ENCODE results near the gene EIF4B. TPM values are rescaled to one million over a fixed set of nuclear protein-coding genes. Genes with fewer than 3 reads are reported as not detected.

EIF4B gene
- total RNA-seq, 1 experiment from 2014 or later = 713 TPM

GRCh38 chr12:53079226-53080117, 73.2 kb downstream of the EIF4B start, which contains the start of gene SPRYD3:
SPRYD3 (minus strand) TSS chr12:53079390; CDS start chr12:53079333, 57 bp downstream.
- H4K5ac ChIP-seq (ENCODE audit: insufficient read length, low read depth, low read length) = no peak within 1 kb of the TSS
- H3K23me2 ChIP-seq (ENCODE audit: insufficient read length, low read depth, low read length, poor library complexity, severe bottlenecking) = no peaks in the 10 kb centered on the region
- H2AFZ ChIP-seq (ENCODE audit: low read length) = no peak within 1 kb of the TSS
- peak within 1 kb of the TSS; percentile 78 to 88 for H3K4me3 Mint-ChIP-seq
- DNase-seq = peak; percentile 100
- no peak within 1 kb of the TSS for H2BK5ac ChIP-seq (ENCODE audit: insufficient read length, low read length)
- H3K9ac ChIP-seq (ENCODE audit: extremely low read depth, insufficient read length, low read length) = peak within 1 kb of the TSS; percentile 2
- no peak within 1 kb of the TSS for H2BK12ac ChIP-seq (ENCODE audit: insufficient read length, low read depth, low read length)
- H3K4me1 ChIP-seq (ENCODE audit: insufficient read depth, low read length) = peaks cover 2% of the 10 kb centered on the region; the same call in 1 of the 2 replicates
- H3K4me1 Mint-ChIP-seq = peaks cover 9 to 13% of the 10 kb centered on the region in 2 experiments
- H3K79me1 ChIP-seq (ENCODE audit: insufficient read depth, low read depth, low read length, poor library complexity, severe bottlenecking) = no peaks in the 10 kb centered on the region
- no peak for TF ChIP-seq CTCF (conservative IDR thresholded peaks at IDR 0.05)
- no peak within 1 kb of the TSS for H3K56ac ChIP-seq (ENCODE audit: insufficient read length, low read depth, low read length)
- no peaks in the 10 kb centered on the region for H3K27me3 ChIP-seq (ENCODE audit: insufficient read depth, low read length)
- no peak within 1 kb of the TSS for H3K14ac ChIP-seq (ENCODE audit: insufficient read depth, low read length)
- H3K36me3 Mint-ChIP-seq (ENCODE audit: insufficient read depth in 1 of 3, low read depth in 3 of 3) = peaks cover 3 to 23% (median 14%) of the 10 kb centered on the region in 3 experiments
- no peak within 1 kb of the TSS for H3T11ph ChIP-seq (ENCODE audit: low read length)
- no peak within 1 kb of the TSS for H2BK15ac ChIP-seq (ENCODE audit: low read depth, low read length)
- no peak within 1 kb of the TSS for H3K4ac ChIP-seq (ENCODE audit: low read depth, low read length)
- peak within 1 kb of the TSS; percentile 79 for H3K4me2 ChIP-seq (ENCODE audit: insufficient read depth, insufficient read length, low read length)
- no CpG with 5 or more reads among the region's 67 CpGs for WGBS (ENCODE audit: extremely low coverage, insufficient read length, low lambda C conversion rate)
- H3K79me2 ChIP-seq (ENCODE audit: insufficient read depth, low read length) = no peaks in the 10 kb centered on the region
- no peaks in the 10 kb centered on the region for H3K9me3 ChIP-seq (ENCODE audit: control insufficient read depth, low read depth, low read length)
- no peak within 1 kb of the TSS for H2AK5ac ChIP-seq (ENCODE audit: insufficient read length, low read length)
- H3K27ac Mint-ChIP-seq = peak within 1 kb of the TSS; percentile 87 to 93 (median 89); a peak in 6 of 7 replicates
- no peaks in the 10 kb centered on the region for H4K20me1 ChIP-seq (ENCODE audit: control insufficient read depth, insufficient read depth, insufficient read length)
- H3K27ac ChIP-seq (ENCODE audit: insufficient read length, low read depth, low read length) = no peak within 1 kb of the TSS
- no peak within 1 kb of the TSS for H2BK120ac ChIP-seq (ENCODE audit: low read depth, low read length, poor library complexity, severe bottlenecking)
- H4K91ac ChIP-seq (ENCODE audit: insufficient read length, low read depth, low read length) = no peak within 1 kb of the TSS
- no peak within 1 kb of the TSS for H2BK20ac ChIP-seq (ENCODE audit: low read depth, low read length, poor library complexity, severe bottlenecking)
- no peak within 1 kb of the TSS for H4K8ac ChIP-seq (replicated peaks; ENCODE audit: insufficient read length, low read depth, low read length)
- peaks cover 0 to 2% of the 10 kb centered on the region in 2 experiments; a peak in 1 of 5 replicates for H3K9me3 Mint-ChIP-seq
- H3K23ac ChIP-seq (ENCODE audit: insufficient read length, low read depth, low read length) = no peak within 1 kb of the TSS
- peaks cover 45% of the 10 kb centered on the region for H3K27me3 Mint-ChIP-seq (ENCODE audit: low read depth)
- peak within 1 kb of the TSS; percentile 28 for H3K18ac ChIP-seq (ENCODE audit: insufficient read length, low read depth, low read length)
